Measurements from ENCODE around the gene VTI1B.

DNA sequence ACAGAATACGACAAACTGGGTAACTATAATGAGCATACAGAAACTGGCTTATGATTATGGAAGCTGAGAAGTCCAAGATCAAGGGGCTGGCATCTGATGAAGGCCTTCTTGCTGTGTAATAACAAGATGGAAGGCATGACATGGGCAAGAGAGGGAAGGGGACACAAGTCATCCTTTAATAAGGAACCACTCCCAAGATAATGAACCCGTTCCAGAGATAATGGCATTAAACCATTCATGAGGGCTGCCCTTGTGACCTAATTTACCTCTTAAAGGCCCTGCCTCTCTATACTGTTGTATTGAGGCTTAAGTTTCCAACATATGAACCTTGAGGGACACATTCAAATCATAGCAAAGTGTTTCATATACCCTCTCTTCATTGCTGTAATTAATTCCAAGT is 4.6 kb upstream of the VTI1B start:
- TF ChIP-seq, protein P1, sequence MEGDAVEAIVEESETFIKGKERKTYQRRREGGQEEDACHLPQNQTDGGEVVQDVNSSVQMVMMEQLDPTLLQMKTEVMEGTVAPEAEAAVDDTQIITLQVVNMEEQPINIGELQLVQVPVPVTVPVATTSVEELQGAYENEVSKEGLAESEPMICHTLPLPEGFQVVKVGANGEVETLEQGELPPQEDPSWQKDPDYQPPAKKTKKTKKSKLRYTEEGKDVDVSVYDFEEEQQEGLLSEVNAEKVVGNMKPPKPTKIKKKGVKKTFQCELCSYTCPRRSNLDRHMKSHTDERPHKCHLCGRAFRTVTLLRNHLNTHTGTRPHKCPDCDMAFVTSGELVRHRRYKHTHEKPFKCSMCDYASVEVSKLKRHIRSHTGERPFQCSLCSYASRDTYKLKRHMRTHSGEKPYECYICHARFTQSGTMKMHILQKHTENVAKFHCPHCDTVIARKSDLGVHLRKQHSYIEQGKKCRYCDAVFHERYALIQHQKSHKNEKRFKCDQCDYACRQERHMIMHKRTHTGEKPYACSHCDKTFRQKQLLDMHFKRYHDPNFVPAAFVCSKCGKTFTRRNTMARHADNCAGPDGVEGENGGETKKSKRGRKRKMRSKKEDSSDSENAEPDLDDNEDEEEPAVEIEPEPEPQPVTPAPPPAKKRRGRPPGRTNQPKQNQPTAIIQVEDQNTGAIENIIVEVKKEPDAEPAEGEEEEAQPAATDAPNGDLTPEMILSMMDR (IDR thresholded peaks at IDR 0.05; ENCODE audit: low read depth, low read length, missing input control) = no peak
- TF ChIP-seq YY1 (IDR thresholded peaks at IDR 0.05) = no peak
- TF ChIP-seq, protein P2, sequence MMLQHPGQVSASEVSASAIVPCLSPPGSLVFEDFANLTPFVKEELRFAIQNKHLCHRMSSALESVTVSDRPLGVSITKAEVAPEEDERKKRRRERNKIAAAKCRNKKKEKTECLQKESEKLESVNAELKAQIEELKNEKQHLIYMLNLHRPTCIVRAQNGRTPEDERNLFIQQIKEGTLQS (IDR thresholded peaks at IDR 0.05) = no peak
- no peak for TF ChIP-seq RAD21 (IDR thresholded peaks at IDR 0.05)
- TF ChIP-seq GABPA (IDR thresholded peaks at IDR 0.05 in 1 of 2, conservative IDR thresholded peaks at IDR 0.05 in 1 of 2) = no peak
- TF ChIP-seq, protein P3, sequence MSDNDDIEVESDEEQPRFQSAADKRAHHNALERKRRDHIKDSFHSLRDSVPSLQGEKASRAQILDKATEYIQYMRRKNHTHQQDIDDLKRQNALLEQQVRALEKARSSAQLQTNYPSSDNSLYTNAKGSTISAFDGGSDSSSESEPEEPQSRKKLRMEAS (IDR thresholded peaks at IDR 0.05) = no peak
- no peak for TF ChIP-seq TAF1 (conservative IDR thresholded peaks at IDR 0.05)
- TF ChIP-seq, protein P4, sequence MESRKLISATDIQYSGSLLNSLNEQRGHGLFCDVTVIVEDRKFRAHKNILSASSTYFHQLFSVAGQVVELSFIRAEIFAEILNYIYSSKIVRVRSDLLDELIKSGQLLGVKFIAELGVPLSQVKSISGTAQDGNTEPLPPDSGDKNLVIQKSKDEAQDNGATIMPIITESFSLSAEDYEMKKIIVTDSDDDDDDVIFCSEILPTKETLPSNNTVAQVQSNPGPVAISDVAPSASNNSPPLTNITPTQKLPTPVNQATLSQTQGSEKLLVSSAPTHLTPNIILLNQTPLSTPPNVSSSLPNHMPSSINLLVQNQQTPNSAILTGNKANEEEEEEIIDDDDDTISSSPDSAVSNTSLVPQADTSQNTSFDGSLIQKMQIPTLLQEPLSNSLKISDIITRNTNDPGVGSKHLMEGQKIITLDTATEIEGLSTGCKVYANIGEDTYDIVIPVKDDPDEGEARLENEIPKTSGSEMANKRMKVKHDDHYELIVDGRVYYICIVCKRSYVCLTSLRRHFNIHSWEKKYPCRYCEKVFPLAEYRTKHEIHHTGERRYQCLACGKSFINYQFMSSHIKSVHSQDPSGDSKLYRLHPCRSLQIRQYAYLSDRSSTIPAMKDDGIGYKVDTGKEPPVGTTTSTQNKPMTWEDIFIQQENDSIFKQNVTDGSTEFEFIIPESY (IDR thresholded peaks at IDR 0.05) = no peak
